NOMO-1 treated with DMSO at 0.1 percent for 48 hours (cell line): Measurements from ENCODE around the gene ATP7B.

Experiments
- DNase-seq: peaks from one replicate; lab custom pipeline; 2025; ENCODE audit not compliant: unreplicated experiment; lab: John Stamatoyannopoulos, UW

ATP7B gene

GRCh38 chr13:51978796-51979556, 32.3 kb downstream of the ATP7B start:
- DNase-seq: no peak

DNA sequence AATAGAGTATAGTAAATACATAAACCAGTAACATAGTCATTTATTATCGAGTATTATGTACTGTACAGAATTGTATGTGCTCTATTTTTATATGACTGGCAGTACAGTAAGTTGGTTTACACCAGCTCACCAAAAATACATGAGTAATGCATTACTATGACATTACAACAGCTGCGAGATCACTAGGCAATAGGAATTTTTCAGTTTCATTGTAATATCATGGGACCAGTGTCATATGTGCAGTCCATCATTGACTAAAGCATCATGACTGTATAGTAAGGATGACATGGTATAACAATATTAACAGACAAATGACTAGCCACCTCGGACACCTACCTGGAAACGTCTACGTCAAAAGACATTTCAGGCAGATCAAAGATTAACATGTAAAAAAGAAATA, 33.6 kb downstream of the ATP7B start:
- no peak for DNase-seq

DNA sequence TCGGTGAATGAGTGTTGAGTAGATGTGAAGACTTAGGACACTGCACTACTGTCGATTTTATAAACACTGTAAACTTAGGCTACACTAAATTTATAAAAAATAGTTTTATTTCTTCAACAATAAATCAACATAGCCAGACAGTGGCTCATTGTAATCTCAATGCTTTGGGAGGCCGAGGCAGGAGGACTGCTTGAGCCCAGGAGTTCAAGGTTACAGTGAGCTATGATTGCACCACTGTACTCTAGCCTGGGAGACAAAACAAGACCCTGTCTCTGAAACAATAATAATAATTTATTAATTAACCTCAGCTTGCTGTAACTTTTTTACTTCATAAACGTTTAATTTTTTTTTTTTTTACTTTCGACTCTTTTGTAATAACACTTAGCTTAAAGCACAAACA, 34.4 kb downstream of the ATP7B start:
- DNase-seq: no peak

DNA sequence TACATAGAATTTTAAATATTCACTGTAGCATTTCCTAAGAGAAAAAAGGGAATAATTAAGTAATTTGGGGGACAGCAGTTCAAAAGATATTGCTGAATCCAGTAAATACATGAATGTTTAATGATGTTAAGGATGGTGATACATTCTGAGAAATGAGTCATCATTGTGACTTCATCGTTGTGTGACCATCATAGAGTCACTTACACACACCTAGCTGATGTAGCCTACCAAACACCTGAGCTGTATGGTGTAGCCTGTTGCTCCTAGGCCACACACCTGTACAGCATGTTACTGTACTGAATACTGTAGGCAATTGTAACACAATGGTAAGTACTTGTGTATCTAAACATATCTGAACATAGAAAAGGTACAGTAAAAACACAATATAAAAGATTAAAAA, 34.8 kb downstream of the ATP7B start:
- no peak for DNase-seq

DNA sequence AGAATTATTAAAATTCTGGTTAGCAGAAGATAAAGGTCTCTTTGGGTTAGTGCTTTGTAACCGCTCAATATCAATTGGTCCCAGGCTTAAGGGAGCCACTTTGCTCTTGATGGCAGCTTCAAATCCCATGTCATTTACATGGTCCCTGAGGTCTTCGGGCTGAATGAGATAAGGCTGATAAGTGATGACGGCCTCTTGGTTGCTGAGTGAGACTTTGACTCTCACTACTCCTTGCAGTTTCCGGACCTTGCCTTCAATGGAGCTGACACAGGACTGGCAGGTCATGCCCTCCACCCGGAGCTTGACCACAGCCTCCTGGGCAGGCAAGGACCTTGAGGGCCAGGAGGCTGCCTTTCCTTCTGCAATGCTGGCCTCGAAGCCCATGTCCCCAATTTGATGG, 36.8 kb downstream of the ATP7B start:
- no peak for DNase-seq

GRCh38 chr13:51971520-51972426, 39.5 kb downstream of the ATP7B start:
- no peak for DNase-seq

- DNase-seq: no peak
Observed at GRCh38 chr13:51970349-51970748, 40.9 kb downstream of the ATP7B start.

GRCh38 chr13:51967482-51968446, 43.5 kb downstream of the ATP7B start:
- no peak for DNase-seq

GRCh38 chr13:51966186-51966585, 45.1 kb downstream of the ATP7B start:
- no peak for DNase-seq

- DNase-seq: no peak
Observed at GRCh38 chr13:51961493-51962403, 49.5 kb downstream of the ATP7B start.

DNA sequence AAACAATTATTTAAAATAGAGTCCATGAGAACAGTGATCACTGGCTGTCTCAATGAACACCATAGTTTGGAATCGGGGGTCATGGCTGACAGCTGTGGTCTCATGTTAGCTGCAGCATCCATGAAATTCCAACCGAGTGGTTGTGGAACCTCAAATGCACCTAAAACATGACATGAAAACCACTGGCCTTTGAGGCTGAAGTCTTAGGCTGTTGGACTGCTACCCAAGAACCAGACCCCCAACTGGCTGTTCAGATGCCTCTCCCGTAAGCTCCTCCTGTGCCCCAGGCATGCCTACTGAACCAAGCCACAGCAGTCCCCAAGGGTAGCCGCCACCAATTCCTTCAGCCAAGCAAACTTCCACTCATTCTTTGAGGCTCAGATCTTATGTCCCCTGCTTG, 50.5 kb downstream of the ATP7B start:
- no peak for DNase-seq

DNA sequence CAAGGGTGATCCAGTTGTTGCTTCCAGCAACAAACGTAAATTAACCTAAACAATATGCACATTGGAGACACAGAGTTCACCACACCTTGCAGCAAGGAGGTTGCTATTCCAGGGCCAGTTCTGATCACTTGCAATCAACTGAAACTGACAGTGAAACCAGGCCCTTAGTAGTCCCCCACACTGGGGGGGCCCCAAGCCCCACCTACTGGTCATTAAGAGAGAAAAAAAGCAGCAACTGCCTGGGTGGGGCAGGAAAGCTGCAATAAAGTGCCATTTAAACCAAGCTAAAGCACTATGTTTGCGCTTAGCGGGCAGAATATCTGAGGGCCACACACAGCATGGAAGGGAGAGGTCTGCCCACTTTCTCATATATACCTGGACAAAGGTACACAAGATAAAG, 51.5 kb downstream of the ATP7B start:
- DNase-seq: peak; percentile 56

- DNase-seq: no peak
Observed at GRCh38 chr13:51958217-51958547, 53.1 kb downstream of the ATP7B start.

DNA sequence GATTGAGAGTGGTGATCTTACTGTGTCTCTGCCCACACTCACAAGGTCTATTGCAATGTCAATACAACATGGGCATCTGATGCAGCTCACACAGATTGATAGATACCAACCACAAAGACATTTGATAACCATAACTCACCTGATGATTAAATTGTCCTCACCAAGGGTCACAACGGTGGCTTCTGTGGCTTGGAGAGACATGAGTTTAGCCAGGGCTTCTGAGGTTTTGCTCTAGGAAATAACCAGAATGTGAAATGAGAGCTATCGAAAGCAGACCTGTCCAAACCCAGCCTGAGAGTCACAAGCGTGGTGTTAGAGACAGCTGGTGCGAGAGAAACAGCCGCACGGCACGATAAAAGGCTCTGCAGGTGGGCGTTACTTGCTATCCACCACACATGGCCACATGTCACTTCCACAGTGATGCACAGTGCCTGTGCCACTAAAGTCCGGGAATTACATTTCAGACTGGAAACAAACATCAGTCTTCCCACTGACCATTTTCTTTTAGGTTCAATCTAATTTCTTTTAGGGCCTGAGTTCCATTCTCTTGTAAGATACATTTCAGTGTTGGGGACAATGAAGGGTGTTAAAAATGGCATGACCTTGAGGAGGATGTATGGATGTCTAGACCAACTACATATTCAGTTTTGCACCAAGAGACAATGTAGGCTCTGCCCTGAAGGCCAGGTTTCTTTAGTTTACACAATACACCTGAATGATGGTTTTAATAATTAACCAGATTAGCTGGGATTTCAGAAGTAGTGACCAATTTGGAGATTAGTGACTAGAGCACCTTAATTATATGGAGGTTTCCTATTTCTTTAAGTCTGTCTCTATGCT, 53.7 kb downstream of the ATP7B start:
- no peak for DNase-seq

DNA sequence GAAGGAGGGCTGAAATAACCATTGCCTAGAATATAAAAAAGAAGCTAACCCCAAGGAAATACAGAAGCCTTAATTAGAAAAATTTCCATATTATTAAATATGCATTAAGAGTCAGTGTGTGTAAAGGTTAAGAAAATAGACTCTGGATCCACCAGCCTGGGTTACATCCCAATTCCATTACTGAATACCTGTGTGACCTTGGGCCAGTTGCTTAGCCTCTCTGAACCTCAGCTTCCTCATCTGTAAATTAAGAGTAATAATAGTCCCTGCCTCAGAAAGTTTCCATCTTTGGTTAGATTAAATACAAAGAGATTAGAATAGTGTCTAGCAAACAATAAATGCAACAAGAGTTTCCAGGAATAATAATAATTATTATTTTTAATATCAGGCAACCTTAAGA, 54.5 kb downstream of the ATP7B start:
- no peak for DNase-seq

- DNase-seq: no peak
Observed at GRCh38 chr13:51955816-51956603, 55.2 kb downstream of the ATP7B start.

GRCh38 chr13:51955281-51955771, 55.9 kb downstream of the ATP7B start:
- DNase-seq: no peak
